Thyroid gland (tissue), 4 donors: ENCODE data around the gene OR14I1. TPM values are rescaled to one million over a fixed set of nuclear protein-coding genes. Genes with fewer than 3 reads are reported as not detected.
"Not testable (repeated sequence)": the region's sequence is repeated elsewhere in the genome, so short reads cannot be mapped to it uniquely, and the experiment has no call there.

Experiments
- DNase-seq, 2 donors: peaks; one replicate each; pipeline ENCODE4 v3.0.0-alpha.2; 2019
- H3K27ac ChIP-seq, 3 donors: fragments of 200-600 bp; sonication (generic); 1 replicate in 2 of 3; 2 replicates in 1 of 3; pipeline ENCODE4 v1.5.1; 2016 to 2019; ENCODE audit warnings: mild to moderate bottlenecking in 1 of 3, moderate library complexity in 1 of 3
- H3K27me3 ChIP-seq: fragments of 200-600 bp; sonication (generic); one replicate; pipeline ENCODE4 v1.5.1; 2019
- H3K36me3 ChIP-seq, 2 donors: fragments of 200-600 bp; sonication (generic); one replicate each; pipeline ENCODE4 v1.5.1; 2016 to 2019
- H3K4me1 ChIP-seq, 2 donors: fragments of 200-600 bp; sonication (generic); one replicate each; pipeline ENCODE4 v1.5.1; 2017 to 2019
- H3K4me3 ChIP-seq, 3 donors: fragments of 200-600 bp; sonication (generic); replicated peaks in 1 of 3; 1 replicate in 2 of 3; 2 replicates in 1 of 3; pipeline ENCODE4 v1.5.1; 2016; ENCODE audit warnings: mild to moderate bottlenecking in 1 of 3
- H3K9me3 ChIP-seq: fragments of 200-600 bp; sonication (generic); one replicate; pipeline ENCODE4 v1.5.1; 2017
- POLR2A ChIP-seq, 2 donors: fragments of 450-650 bp; IDR thresholded peaks; one replicate each; pipeline ENCODE4 v1.6.1; 2017; ENCODE audit warnings: antibody characterized with exemption in 2 of 2, mild to moderate bottlenecking in 2 of 2, moderate library complexity in 1 of 2
- WGBS, 2 donors: methylation state at CpG; one replicate each; pipeline ENCODE4 v1.1.5; 2017; 5-methylcytosine and 5-hydroxymethylcytosine counted together
- intact Hi-C: fragments of 100-400 bp; cut with DNase I; formaldehyde crosslinking; loops from one replicate; pipeline ENCODE4 v1.15.1; 2023
- total RNA-seq, 4 donors: library from RNA; depleted of rRNA; stranded (reverse); fragments of >200 nt; gene quantifications; one replicate each; pipeline ENCODE4 v1.2.3, GENCODE V29; 2016
- TF ChIP-seq, protein P1 (sequence below), 6 experiments: fragments of 200-600 bp in 3 of 6; fragments of 450-650 bp in 3 of 6; sonication (generic) in 3 of 6; IDR thresholded peaks; one replicate each; pipeline ENCODE4 v1.5.1; 2016 to 2019; ENCODE audit warnings: antibody characterized with exemption in 6 of 6, mild to moderate bottlenecking in 2 of 6, inconsistent platforms in 1 of 6, moderate library complexity in 1 of 6

The OR14I1 gene
- total RNA-seq, 4 donors from 2014 or later = not detected

DNA sequence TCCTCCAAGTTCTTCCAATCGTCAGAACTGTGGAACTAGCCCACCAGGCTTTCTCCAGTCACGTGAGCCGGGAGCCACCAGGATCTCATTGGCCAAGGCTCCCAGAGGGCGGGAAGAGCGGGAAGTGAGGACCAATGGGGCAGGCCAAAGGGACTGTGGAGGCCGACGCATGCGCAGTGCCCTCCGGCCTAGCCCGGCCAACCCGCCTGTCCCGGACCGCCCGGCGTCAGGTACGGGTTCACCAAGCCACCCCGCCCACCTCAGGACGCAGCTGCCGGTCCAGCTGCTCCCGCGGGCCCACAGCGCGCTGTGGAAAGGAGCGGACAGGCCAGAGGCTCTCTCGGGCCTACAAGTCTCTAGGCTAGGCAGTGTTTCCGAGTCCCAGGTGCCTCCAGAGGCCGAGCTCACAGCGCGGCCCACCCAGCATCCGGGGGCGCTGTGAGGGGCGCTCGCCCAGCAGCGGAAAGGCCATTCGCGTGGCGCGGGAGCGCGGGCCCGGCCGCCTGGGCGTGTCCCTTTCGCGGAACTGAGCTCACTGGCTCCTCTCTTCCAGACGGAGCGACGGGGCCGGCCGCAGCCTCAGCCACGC, 10.9 kb downstream of the OR14I1 start:
- H3K9me3 ChIP-seq = no peaks in the 10 kb centered on the region
- no peak for TF ChIP-seq POLR2A (IDR thresholded peaks at IDR 0.05)
- TF ChIP-seq, protein P1, sequence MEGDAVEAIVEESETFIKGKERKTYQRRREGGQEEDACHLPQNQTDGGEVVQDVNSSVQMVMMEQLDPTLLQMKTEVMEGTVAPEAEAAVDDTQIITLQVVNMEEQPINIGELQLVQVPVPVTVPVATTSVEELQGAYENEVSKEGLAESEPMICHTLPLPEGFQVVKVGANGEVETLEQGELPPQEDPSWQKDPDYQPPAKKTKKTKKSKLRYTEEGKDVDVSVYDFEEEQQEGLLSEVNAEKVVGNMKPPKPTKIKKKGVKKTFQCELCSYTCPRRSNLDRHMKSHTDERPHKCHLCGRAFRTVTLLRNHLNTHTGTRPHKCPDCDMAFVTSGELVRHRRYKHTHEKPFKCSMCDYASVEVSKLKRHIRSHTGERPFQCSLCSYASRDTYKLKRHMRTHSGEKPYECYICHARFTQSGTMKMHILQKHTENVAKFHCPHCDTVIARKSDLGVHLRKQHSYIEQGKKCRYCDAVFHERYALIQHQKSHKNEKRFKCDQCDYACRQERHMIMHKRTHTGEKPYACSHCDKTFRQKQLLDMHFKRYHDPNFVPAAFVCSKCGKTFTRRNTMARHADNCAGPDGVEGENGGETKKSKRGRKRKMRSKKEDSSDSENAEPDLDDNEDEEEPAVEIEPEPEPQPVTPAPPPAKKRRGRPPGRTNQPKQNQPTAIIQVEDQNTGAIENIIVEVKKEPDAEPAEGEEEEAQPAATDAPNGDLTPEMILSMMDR (IDR thresholded peaks at IDR 0.05) = no peak
- no peaks in the 10 kb centered on the region for H3K36me3 ChIP-seq
- H3K27ac ChIP-seq = no peak overlapping the region
- H3K4me3 ChIP-seq = no peak overlapping the region
- H3K27me3 ChIP-seq = no peaks in the 10 kb centered on the region
- WGBS, 2 donors = 80 to 91% methylated on average over 19 to 45 of the region's 51 CpGs
- H3K4me1 ChIP-seq = no peaks in the 10 kb centered on the region
- intact Hi-C loops = no loop called here
- DNase-seq = no peak

DNA sequence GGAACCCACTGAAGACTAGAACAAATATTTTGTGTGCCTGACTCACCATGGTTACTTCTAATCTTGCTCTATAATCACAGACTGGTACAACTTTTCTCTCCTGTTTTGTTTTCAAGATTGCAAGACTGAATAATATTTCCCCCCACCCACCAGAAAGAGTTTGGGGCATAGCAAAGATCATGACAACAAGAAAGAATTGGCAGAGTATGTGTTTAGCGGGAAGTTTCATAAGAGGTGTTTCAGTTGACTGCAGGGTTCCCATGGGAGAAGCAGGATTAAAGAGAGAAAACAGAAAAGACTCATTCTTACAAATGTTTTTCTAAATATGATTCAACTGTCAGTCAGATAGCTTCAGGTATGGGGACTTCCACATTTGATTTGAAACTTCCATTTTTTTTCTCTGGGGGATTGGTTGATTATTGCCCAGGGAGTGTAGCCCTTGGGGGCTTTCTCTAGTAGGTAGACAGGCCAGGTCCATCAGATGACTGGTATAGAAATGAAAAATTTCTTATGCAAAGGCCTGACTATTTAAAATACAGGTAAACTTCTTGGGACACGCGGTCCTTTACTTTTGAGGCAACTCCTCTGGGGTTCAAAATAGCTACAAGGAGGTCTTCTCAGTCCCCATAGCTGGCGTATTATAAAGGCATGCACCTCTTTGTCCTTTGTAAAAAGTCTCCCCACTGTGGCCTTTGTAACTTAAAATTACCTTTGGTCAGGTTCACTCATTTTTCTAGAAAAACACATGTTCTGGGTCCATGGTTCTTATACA, 13.9 kb downstream of the OR14I1 start:
- no peaks in the 10 kb centered on the region for H3K27me3 ChIP-seq
- intact Hi-C loops = no loop called here

DNA sequence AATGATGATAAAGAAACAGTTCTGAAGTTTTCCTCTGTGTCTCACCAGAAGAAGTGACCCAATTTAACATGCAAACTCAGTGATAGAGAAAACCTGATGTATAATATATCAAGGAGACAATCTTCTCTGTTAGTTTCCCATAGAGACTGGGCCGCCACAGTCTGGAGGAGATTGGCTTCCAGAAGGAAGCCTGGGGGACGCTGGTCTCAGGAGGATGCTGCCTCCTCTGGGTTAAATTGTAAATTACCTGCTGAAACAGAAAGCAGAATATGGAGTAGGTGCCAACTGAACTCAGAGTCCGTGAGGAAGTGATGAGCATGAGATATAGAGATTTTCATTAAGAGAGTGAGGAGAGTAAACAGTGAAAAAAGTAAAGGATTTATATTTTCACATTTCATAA, 15.8 kb downstream of the OR14I1 start:
- no peaks in the 10 kb centered on the region for H3K27me3 ChIP-seq
- peak in 1 of 2 donors; percentile 9 for DNase-seq

More for the DNA sequence above, 13.9 kb downstream of the OR14I1 start:
- H3K36me3 ChIP-seq = no peaks in the 10 kb centered on the region
- no peak overlapping the region for H3K27ac ChIP-seq
- TF ChIP-seq, protein P1 (IDR thresholded peaks at IDR 0.05) = no peak
- no peak for TF ChIP-seq POLR2A (IDR thresholded peaks at IDR 0.05)
- WGBS, 2 donors = 86 to 88% methylated on average over 4 of the region's 4 CpGs
- H3K9me3 ChIP-seq = no peaks in the 10 kb centered on the region
- DNase-seq = no peak
- no peaks in the 10 kb centered on the region for H3K4me1 ChIP-seq
- H3K4me3 ChIP-seq = no peak overlapping the region

DNA sequence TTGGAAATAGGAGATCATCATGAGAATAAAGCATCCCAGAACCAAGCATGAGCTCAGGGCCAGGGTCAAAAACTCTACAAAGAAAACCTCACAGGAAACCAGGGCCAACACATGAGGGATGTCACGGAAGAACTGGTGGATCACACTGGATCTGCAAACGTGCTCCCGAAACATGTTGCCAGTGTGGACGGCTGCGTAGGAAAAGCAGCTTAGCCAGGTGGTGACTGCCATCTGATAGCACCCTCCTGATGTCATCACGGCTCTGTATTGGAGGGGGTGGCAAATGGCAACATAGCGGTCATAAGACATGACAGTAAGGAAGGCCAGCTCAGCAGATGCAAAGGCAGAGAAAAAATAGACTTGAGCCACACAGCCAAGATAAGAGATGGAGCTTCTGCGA, 20.9 kb downstream of the OR14I1 start:
- TF ChIP-seq, protein P1 (IDR thresholded peaks at IDR 0.05) = no peak
- no peak for TF ChIP-seq POLR2A (IDR thresholded peaks at IDR 0.05)
- WGBS, 2 donors = 89 to 90% methylated on average over 8 of the region's 8 CpGs
- Histone ChIP-seq H3K4me3 (no peak overlapping the region), H3K36me3 (no peaks in the 10 kb centered on the region), H3K9me3 (no peaks in the 10 kb centered on the region), H3K4me1 (no peaks in the 10 kb centered on the region), H3K27ac (no peak overlapping the region), H3K27me3 (no peaks in the 10 kb centered on the region)
- DNase-seq = no peak
- intact Hi-C loops = no loop called here

More for the DNA sequence above, 15.8 kb downstream of the OR14I1 start:
- H3K4me1 ChIP-seq = no peaks in the 10 kb centered on the region
- no peak overlapping the region for H3K4me3 ChIP-seq
- H3K27ac ChIP-seq = no peak overlapping the region
- TF ChIP-seq, protein P1 (IDR thresholded peaks at IDR 0.05) = peak in 1 of 6 experiments; percentile 23
- TF ChIP-seq POLR2A (IDR thresholded peaks at IDR 0.05) = no peak
- intact Hi-C loops = no loop called here
- no peaks in the 10 kb centered on the region for H3K9me3 ChIP-seq
- 33 to 46% methylated on average over 3 of the region's 3 CpGs for WGBS, 2 donors
- H3K36me3 ChIP-seq = no peaks in the 10 kb centered on the region

DNA sequence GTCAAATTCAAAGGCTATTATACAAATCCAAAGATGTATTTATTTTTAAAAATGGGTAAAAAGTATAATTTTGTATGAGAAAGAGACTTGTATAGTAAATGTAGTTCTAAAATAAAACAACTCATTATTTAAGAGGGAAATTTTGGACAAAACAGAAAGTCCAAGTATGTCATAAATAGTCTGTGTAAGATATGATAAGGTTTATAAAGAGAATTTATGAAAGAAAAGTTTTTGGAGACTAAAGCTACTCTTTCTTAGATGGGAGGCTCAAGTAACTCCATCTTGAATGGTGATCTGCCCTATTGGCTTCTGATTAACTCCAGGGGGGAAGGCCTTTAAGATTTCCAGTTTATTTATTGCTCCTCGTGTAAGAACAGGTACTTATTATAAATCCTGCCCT, 32.6 kb downstream of the OR14I1 start:
- TF ChIP-seq POLR2A (IDR thresholded peaks at IDR 0.05) = no peak
- TF ChIP-seq, protein P1 (IDR thresholded peaks at IDR 0.05) = no peak
- DNase-seq = no peak
- H3K4me3 ChIP-seq = no peak overlapping the region
- no peaks in the 10 kb centered on the region for H3K36me3 ChIP-seq
- no peaks in the 10 kb centered on the region for H3K27me3 ChIP-seq
- H3K9me3 ChIP-seq = no peaks in the 10 kb centered on the region
- no peaks in the 10 kb centered on the region for H3K4me1 ChIP-seq
- intact Hi-C loops = no loop called here
- 57 to 75% methylated on average over 1 of the region's 1 CpG for WGBS, 2 donors
- H3K27ac ChIP-seq = no peak overlapping the region

DNA sequence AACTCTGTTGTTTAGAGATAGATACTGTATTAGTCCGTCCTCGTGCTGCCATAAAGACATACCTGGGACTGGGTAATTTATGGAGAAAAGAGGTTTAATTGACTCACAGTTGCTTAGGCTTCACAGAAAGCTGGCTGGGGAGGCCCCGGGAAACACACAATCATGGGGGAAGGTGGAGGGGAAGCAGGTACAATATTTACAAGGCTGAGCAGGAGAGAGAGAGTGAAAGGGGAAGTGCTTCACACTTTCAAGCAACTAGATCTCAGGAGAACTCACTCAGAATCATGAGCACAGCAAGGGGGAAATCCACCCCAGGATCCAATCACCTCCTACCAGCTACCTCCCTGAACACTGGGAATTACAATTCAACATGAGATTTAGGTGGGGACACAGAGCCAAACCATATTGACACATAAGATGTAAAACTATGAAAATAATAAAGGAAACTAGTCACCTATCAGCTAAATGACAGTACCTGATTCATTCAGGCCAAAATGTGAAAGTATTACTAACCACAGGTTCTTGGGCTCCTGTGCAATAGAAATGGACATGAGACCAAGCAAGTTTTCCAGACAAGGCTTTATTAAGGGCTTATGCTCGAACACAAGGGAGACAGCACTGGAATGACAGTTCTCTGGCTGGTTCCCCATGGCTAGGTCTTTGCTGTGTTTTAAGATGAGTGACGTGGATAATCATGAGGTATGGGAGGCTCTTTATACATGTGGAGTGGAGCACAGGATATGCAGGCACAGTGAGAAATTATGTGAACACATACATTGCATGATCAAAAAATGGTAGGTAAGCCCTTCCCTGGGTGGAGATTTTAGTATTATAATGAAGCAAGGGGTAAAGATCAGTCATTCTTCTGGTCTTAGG, 38.9 kb downstream of the OR14I1 start:
- H3K36me3 ChIP-seq, H3K27ac ChIP-seq, intact Hi-C loops, H3K27me3 ChIP-seq, DNase-seq, H3K4me1 ChIP-seq, H3K9me3 ChIP-seq, H3K4me3 ChIP-seq: not testable (repeated sequence)
- WGBS, 2 donors = 73 to 78% methylated on average over 5 of the region's 5 CpGs

DNA sequence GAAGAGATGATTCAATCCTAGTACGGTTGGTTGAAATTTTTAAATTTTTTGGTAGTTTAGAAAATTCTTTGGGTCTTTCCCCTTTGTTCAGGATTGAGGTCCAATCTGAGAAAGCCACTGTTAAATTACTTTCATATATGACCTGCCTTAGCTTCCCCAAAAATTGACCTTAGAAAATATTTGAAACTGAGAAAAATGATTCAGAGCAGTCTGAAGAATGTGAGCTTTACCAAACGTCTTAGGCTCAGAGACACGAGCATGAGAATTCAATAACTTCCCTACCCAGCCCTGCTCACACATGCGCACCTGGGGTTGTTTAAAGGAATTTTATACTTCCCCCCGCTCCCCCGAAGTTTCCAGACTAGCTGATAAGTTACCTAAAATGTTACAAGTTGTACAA, 45.8 kb downstream of the OR14I1 start:
- H3K27ac ChIP-seq, DNase-seq, H3K27me3 ChIP-seq, intact Hi-C loops, H3K4me1 ChIP-seq, H3K4me3 ChIP-seq, H3K9me3 ChIP-seq, H3K36me3 ChIP-seq: not testable (repeated sequence)
- 72 to 80% methylated on average over 6 of the region's 6 CpGs for whole genome bisulfite sequencing, 2 donors
